Measurements from ENCODE around the gene SEPTIN12.

GRCh38 chr16:4736546-4736945 is 51.6 kb downstream of the SEPTIN12 start:
- TF ChIP-seq HMGXB4 (CRISPR knock-in tag; IDR thresholded peaks at IDR 0.05) (no peak), STAT6 (CRISPR knock-in tag; conservative IDR thresholded peaks at IDR 0.05; ENCODE audit: low read depth) (no peak), IRF2 (CRISPR knock-in tag; IDR thresholded peaks at IDR 0.05; ENCODE audit: borderline replicate concordance, low read depth) (no peak), CTCF (IDR thresholded peaks at IDR 0.05) (no peak), ELF4 (CRISPR knock-in tag; IDR thresholded peaks at IDR 0.05; ENCODE audit: low read depth) (no peak), ESRRA (CRISPR knock-in tag; IDR thresholded peaks at IDR 0.05; ENCODE audit: borderline replicate concordance) (no peak), JUN (CRISPR knock-in tag; IDR thresholded peaks at IDR 0.05) (no peak), SMAD4 (CRISPR knock-in tag; IDR thresholded peaks at IDR 0.05) (no peak), PRDM15 (CRISPR knock-in tag; IDR thresholded peaks at IDR 0.05) (no peak), ZNF671 (CRISPR knock-in tag; IDR thresholded peaks at IDR 0.05) (no peak)
